ENCODE data around the gene RACK1. TPM values are rescaled to one million over a fixed set of nuclear protein-coding genes. Genes with fewer than 3 reads are reported as not detected.
"Not testable (repeated sequence)": the region's sequence is repeated elsewhere in the genome, so short reads cannot be mapped to it uniquely, and the experiment has no call there.

RACK1 gene
- total RNA-seq, 1 donor from 2014 or later, result 7,283 TPM

- H3K36me3 ChIP-seq (ENCODE audit: control insufficient read depth, insufficient read depth, low read length), result no peaks in the 10 kb centered on the region
- no peak overlapping the region for H3K4me3 ChIP-seq (ENCODE audit: low read depth, low read length)
- TF ChIP-seq CTCF (IDR thresholded peaks at IDR 0.05; ENCODE audit: insufficient read depth, low read length, severe bottlenecking), result no peak
- H3K27me3 ChIP-seq (ENCODE audit: control insufficient read depth, insufficient read depth, low read length), result no peaks in the 10 kb centered on the region
- FAIRE-seq, result no peak
- no peak for DNase-seq (ENCODE audit: low read depth)
Measured at GRCh38 chr5:181281984-181282316, 38.2 kb upstream of the RACK1 start.

GRCh38 chr5:181281077-181281983, 37.6 kb upstream of the RACK1 start:
- H3K36me3 ChIP-seq (ENCODE audit: control insufficient read depth, insufficient read depth, low read length), result no peaks in the 10 kb centered on the region
- no peak overlapping the region for H3K4me3 ChIP-seq (ENCODE audit: low read depth, low read length)
- no peak for TF ChIP-seq CTCF (IDR thresholded peaks at IDR 0.05; ENCODE audit: insufficient read depth, low read length, severe bottlenecking)
- no peak for DNase-seq (ENCODE audit: low read depth)
- FAIRE-seq, result no peak
- H3K27me3 ChIP-seq (ENCODE audit: control insufficient read depth, insufficient read depth, low read length), result no peaks in the 10 kb centered on the region

GRCh38 chr5:181280251-181280762, 36.6 kb upstream of the RACK1 start:
- TF ChIP-seq CTCF (IDR thresholded peaks at IDR 0.05; ENCODE audit: insufficient read depth, low read length, severe bottlenecking), result no peak
- no peak overlapping the region for H3K4me3 ChIP-seq (ENCODE audit: low read depth, low read length)
- no peaks in the 10 kb centered on the region for H3K27me3 ChIP-seq (ENCODE audit: control insufficient read depth, insufficient read depth, low read length)
- no peaks in the 10 kb centered on the region for H3K36me3 ChIP-seq (ENCODE audit: control insufficient read depth, insufficient read depth, low read length)
- DNase-seq (ENCODE audit: low read depth) (no peak), FAIRE-seq (no peak)

GRCh38 chr5:181273433-181273744, 29.7 kb upstream of the RACK1 start:
- not testable (repeated sequence) for FAIRE-seq; H3K4me3 ChIP-seq (ENCODE audit: low read depth, low read length); DNase-seq (ENCODE audit: low read depth); H3K27me3 ChIP-seq (ENCODE audit: control insufficient read depth, insufficient read depth, low read length); H3K36me3 ChIP-seq (ENCODE audit: control insufficient read depth, insufficient read depth, low read length)

GRCh38 chr5:181271081-181271480, 27.4 kb upstream of the RACK1 start:
- Histone ChIP-seq H3K27me3 (ENCODE audit: control insufficient read depth, insufficient read depth, low read length) (no peaks in the 10 kb centered on the region), H3K36me3 (ENCODE audit: control insufficient read depth, insufficient read depth, low read length) (no peaks in the 10 kb centered on the region), H3K4me3 (ENCODE audit: low read depth, low read length) (no peak overlapping the region)
- TF ChIP-seq CTCF (IDR thresholded peaks at IDR 0.05; ENCODE audit: insufficient read depth, low read length, severe bottlenecking), result no peak
- DNase-seq (ENCODE audit: low read depth) (no peak), FAIRE-seq (no peak)

GRCh38 chr5:181267907-181268306, 24.2 kb upstream of the RACK1 start:
- FAIRE-seq; H3K27me3 ChIP-seq (ENCODE audit: control insufficient read depth, insufficient read depth, low read length); DNase-seq (ENCODE audit: low read depth); H3K4me3 ChIP-seq (ENCODE audit: low read depth, low read length); H3K36me3 ChIP-seq (ENCODE audit: control insufficient read depth, insufficient read depth, low read length): not testable (repeated sequence)

GRCh38 chr5:181267291-181267904, 23.7 kb upstream of the RACK1 start:
- not testable (repeated sequence) for H3K4me3 ChIP-seq (ENCODE audit: low read depth, low read length); FAIRE-seq; H3K27me3 ChIP-seq (ENCODE audit: control insufficient read depth, insufficient read depth, low read length); H3K36me3 ChIP-seq (ENCODE audit: control insufficient read depth, insufficient read depth, low read length)
- peak; percentile 13 for DNase-seq (ENCODE audit: low read depth)
